ENCODE results near the gene PI4KB. TPM values are rescaled to one million over a fixed set of nuclear protein-coding genes. Genes with fewer than 3 reads are reported as not detected.
A peak's percentile ranks its signal among the peaks of the same experiment; 100 is the strongest.
"Not testable (repeated sequence)": the region's sequence is repeated elsewhere in the genome, so short reads cannot be mapped to it uniquely, and the experiment has no call there.

Gene PI4KB
- polyA plus RNA-seq, 2 donors = 22.3 to 28.6 TPM

- Histone ChIP-seq H3K36me3 (ENCODE audit: control insufficient read depth in 2 of 2, insufficient read depth in 2 of 2, low read length in 1 of 2) (peaks cover 0 to 23% of the 10 kb centered on the region in 2 donors), H3K27me3 (ENCODE audit: control insufficient read depth in 1 of 2, insufficient read depth in 2 of 2, low read length in 2 of 2) (no peaks in the 10 kb centered on the region), H3K9me3 (ENCODE audit: control insufficient read depth in 2 of 2, insufficient read depth in 1 of 2, low read depth in 1 of 2, low read length in 1 of 2) (no peaks in the 10 kb centered on the region), H3K27ac (ENCODE audit: low read depth in 2 of 2, low read length in 1 of 2) (no peak overlapping the region), H3K4me1 (ENCODE audit: control insufficient read depth in 2 of 2, insufficient read depth in 2 of 2, low read length in 1 of 2) (peaks cover 3 to 9% of the 10 kb centered on the region in 2 donors), H3K4me3 (ENCODE audit: low read depth in 1 of 2, low read length in 2 of 2) (no peak overlapping the region)
- 80 to 84% methylated on average over 8 of the region's 8 CpGs for WGBS, 2 donors
Observed at GRCh38 chr1:151367658-151368392, 40.6 kb upstream of the PI4KB start.

GRCh38 chr1:151364996-151365395 is 37.8 kb upstream of the PI4KB start:
- H3K4me3 ChIP-seq (ENCODE audit: low read depth in 1 of 2, low read length in 2 of 2) = no peak overlapping the region
- H3K9me3 ChIP-seq (ENCODE audit: control insufficient read depth in 2 of 2, insufficient read depth in 1 of 2, low read depth in 1 of 2, low read length in 1 of 2) = peaks cover 0 to 7% of the 10 kb centered on the region in 2 donors
- no peak overlapping the region for H3K27ac ChIP-seq (ENCODE audit: low read depth in 2 of 2, low read length in 1 of 2)
- H3K36me3 ChIP-seq (ENCODE audit: control insufficient read depth in 2 of 2, insufficient read depth in 2 of 2, low read length in 1 of 2) = peaks cover 0 to 23% of the 10 kb centered on the region in 2 donors
- peaks cover under 1 to 9% of the 10 kb centered on the region in 2 donors for H3K4me1 ChIP-seq (ENCODE audit: control insufficient read depth in 2 of 2, insufficient read depth in 2 of 2, low read length in 1 of 2)
- 88 to 90% methylated on average over 4 of the region's 4 CpGs for WGBS, 2 donors
- H3K27me3 ChIP-seq (ENCODE audit: control insufficient read depth in 1 of 2, insufficient read depth in 2 of 2, low read length in 2 of 2) = no peaks in the 10 kb centered on the region

- peaks cover 0 to 19% of the 10 kb centered on the region in 2 donors for H3K36me3 ChIP-seq (ENCODE audit: control insufficient read depth in 2 of 2, insufficient read depth in 2 of 2, low read length in 1 of 2)
- H3K4me1 ChIP-seq (ENCODE audit: control insufficient read depth in 2 of 2, insufficient read depth in 2 of 2, low read length in 1 of 2) = no peaks in the 10 kb centered on the region
- peaks cover 0 to 7% of the 10 kb centered on the region in 2 donors for H3K9me3 ChIP-seq (ENCODE audit: control insufficient read depth in 2 of 2, insufficient read depth in 1 of 2, low read depth in 1 of 2, low read length in 1 of 2)
- H3K4me3 ChIP-seq (ENCODE audit: low read depth in 1 of 2, low read length in 2 of 2) = no peak overlapping the region
- no peak overlapping the region for H3K27ac ChIP-seq (ENCODE audit: low read depth in 2 of 2, low read length in 1 of 2)
- WGBS, 2 donors = 94 to 100% methylated on average over 3 of the region's 3 CpGs
- no peaks in the 10 kb centered on the region for H3K27me3 ChIP-seq (ENCODE audit: control insufficient read depth in 1 of 2, insufficient read depth in 2 of 2, low read length in 2 of 2)
Observed at GRCh38 chr1:151362308-151363155, 35.3 kb upstream of the PI4KB start.

- H3K27me3 ChIP-seq (ENCODE audit: control insufficient read depth in 1 of 2, insufficient read depth in 2 of 2, low read length in 2 of 2) = no peaks in the 10 kb centered on the region
Observed at GRCh38 chr1:151361883-151362282, 34.7 kb upstream of the PI4KB start.

GRCh38 chr1:151356696-151357095 is 29.5 kb upstream of the PI4KB start:
- Histone ChIP-seq H3K36me3 (ENCODE audit: control insufficient read depth in 2 of 2, insufficient read depth in 2 of 2, low read length in 1 of 2) (no peaks in the 10 kb centered on the region), H3K4me1 (ENCODE audit: control insufficient read depth in 2 of 2, insufficient read depth in 2 of 2, low read length in 1 of 2) (no peaks in the 10 kb centered on the region), H3K9me3 (ENCODE audit: control insufficient read depth in 2 of 2, insufficient read depth in 1 of 2, low read depth in 1 of 2, low read length in 1 of 2) (no peaks in the 10 kb centered on the region), H3K27me3 (ENCODE audit: control insufficient read depth in 1 of 2, insufficient read depth in 2 of 2, low read length in 2 of 2) (no peaks in the 10 kb centered on the region), H3K27ac (ENCODE audit: low read depth in 2 of 2, low read length in 1 of 2) (no peak overlapping the region), H3K4me3 (ENCODE audit: low read depth in 1 of 2, low read length in 2 of 2) (no peak overlapping the region)
- WGBS, 2 donors = 41 to 54% methylated on average over 2 of the region's 2 CpGs

More at GRCh38 chr1:151361883-151362282, 34.7 kb upstream of the PI4KB start:
- Histone ChIP-seq H3K9me3 (ENCODE audit: control insufficient read depth in 2 of 2, insufficient read depth in 1 of 2, low read depth in 1 of 2, low read length in 1 of 2) (peaks cover 0 to 7% of the 10 kb centered on the region in 2 donors), H3K36me3 (ENCODE audit: control insufficient read depth in 2 of 2, insufficient read depth in 2 of 2, low read length in 1 of 2) (peaks cover 0 to 19% of the 10 kb centered on the region in 2 donors), H3K4me1 (ENCODE audit: control insufficient read depth in 2 of 2, insufficient read depth in 2 of 2, low read length in 1 of 2) (no peaks in the 10 kb centered on the region), H3K27ac (ENCODE audit: low read depth in 2 of 2, low read length in 1 of 2) (no peak overlapping the region), H3K4me3 (ENCODE audit: low read depth in 1 of 2, low read length in 2 of 2) (no peak overlapping the region)

GRCh38 chr1:151352021-151352718 is 25.0 kb upstream of the PI4KB start:
- Histone ChIP-seq H3K4me1 (ENCODE audit: control insufficient read depth in 2 of 2, insufficient read depth in 2 of 2, low read length in 1 of 2) (no peaks in the 10 kb centered on the region), H3K27ac (ENCODE audit: low read depth in 2 of 2, low read length in 1 of 2) (no peak overlapping the region), H3K4me3 (ENCODE audit: low read depth in 1 of 2, low read length in 2 of 2) (no peak overlapping the region), H3K27me3 (ENCODE audit: control insufficient read depth in 1 of 2, insufficient read depth in 2 of 2, low read length in 2 of 2) (no peaks in the 10 kb centered on the region), H3K36me3 (ENCODE audit: control insufficient read depth in 2 of 2, insufficient read depth in 2 of 2, low read length in 1 of 2) (no peaks in the 10 kb centered on the region), H3K9me3 (ENCODE audit: control insufficient read depth in 2 of 2, insufficient read depth in 1 of 2, low read depth in 1 of 2, low read length in 1 of 2) (no peaks in the 10 kb centered on the region)
- WGBS, 2 donors = 88 to 91% methylated on average over 6 of the region's 6 CpGs

- not testable (repeated sequence) for H3K9me3 ChIP-seq (ENCODE audit: control insufficient read depth in 2 of 2, insufficient read depth in 1 of 2, low read depth in 1 of 2, low read length in 1 of 2); H3K4me1 ChIP-seq (ENCODE audit: control insufficient read depth in 2 of 2, insufficient read depth in 2 of 2, low read length in 1 of 2); H3K27ac ChIP-seq (ENCODE audit: low read depth in 2 of 2, low read length in 1 of 2); H3K27me3 ChIP-seq (ENCODE audit: control insufficient read depth in 1 of 2, insufficient read depth in 2 of 2, low read length in 2 of 2); H3K4me3 ChIP-seq (ENCODE audit: low read depth in 1 of 2, low read length in 2 of 2); H3K36me3 ChIP-seq (ENCODE audit: control insufficient read depth in 2 of 2, insufficient read depth in 2 of 2, low read length in 1 of 2)
- WGBS, 2 donors = 89 to 91% methylated on average over 9 of the region's 9 CpGs
Observed at GRCh38 chr1:151350323-151350722, 23.1 kb upstream of the PI4KB start.

GRCh38 chr1:151347523-151348246 is 20.5 kb upstream of the PI4KB start:
- Histone ChIP-seq H3K4me3 (ENCODE audit: low read depth in 1 of 2, low read length in 2 of 2) (peak overlapping the region; percentile 40 to 86), H3K27me3 (ENCODE audit: control insufficient read depth in 1 of 2, insufficient read depth in 2 of 2, low read length in 2 of 2) (no peaks in the 10 kb centered on the region), H3K4me1 (ENCODE audit: control insufficient read depth in 2 of 2, insufficient read depth in 2 of 2, low read length in 1 of 2) (peaks cover 0 to 3% of the 10 kb centered on the region in 2 donors), H3K36me3 (ENCODE audit: control insufficient read depth in 2 of 2, insufficient read depth in 2 of 2, low read length in 1 of 2) (peaks cover 2 to 21% of the 10 kb centered on the region in 2 donors), H3K27ac (ENCODE audit: low read depth in 2 of 2, low read length in 1 of 2) (peak overlapping the region; percentile 73), H3K9me3 (ENCODE audit: control insufficient read depth in 2 of 2, insufficient read depth in 1 of 2, low read depth in 1 of 2, low read length in 1 of 2) (no peaks in the 10 kb centered on the region)
- WGBS, 2 donors = 28 to 30% methylated on average over 12 of the region's 12 CpGs

Data from esophagus (tissue), 2 donors.